Measurements from ENCODE around the gene RHNO1. TPM values are rescaled to one million over a fixed set of nuclear protein-coding genes. Genes with fewer than 3 reads are reported as not detected.

Gene RHNO1
- total and polyA plus RNA-seq, 2 of the 13 experiments (the other 11 are each of a cell fraction or from before 2014, with no cell fraction given): 27.2 to 49.6 TPM

- no peak for TF ChIP-seq SRSF4 (IDR thresholded peaks at IDR 0.05; ENCODE audit: low read depth, low read length, poor library complexity, severe bottlenecking)
- no peak for TF ChIP-seq SNAPC4 (CRISPR knock-in tag; IDR thresholded peaks at IDR 0.05)
- peak; percentile 70; the same call in 1 of the 2 replicates for TF ChIP-seq POGK (CRISPR knock-in tag; conservative IDR thresholded peaks at IDR 0.05)
- 0 out of 2 replicates have a peak, but pooled peaks have one; percentile 11 for TF ChIP-seq NR2F6 (IDR thresholded peaks at IDR 0.05)
- TF ChIP-seq NR2F6 (CRISPR knock-in tag; IDR thresholded peaks at IDR 0.05): no peak
- TF ChIP-seq ZMYM4 (CRISPR knock-in tag; IDR thresholded peaks at IDR 0.05): 0 out of 2 replicates have a peak, but pooled peaks have one; percentile 1
- TF ChIP-seq, protein P1, sequence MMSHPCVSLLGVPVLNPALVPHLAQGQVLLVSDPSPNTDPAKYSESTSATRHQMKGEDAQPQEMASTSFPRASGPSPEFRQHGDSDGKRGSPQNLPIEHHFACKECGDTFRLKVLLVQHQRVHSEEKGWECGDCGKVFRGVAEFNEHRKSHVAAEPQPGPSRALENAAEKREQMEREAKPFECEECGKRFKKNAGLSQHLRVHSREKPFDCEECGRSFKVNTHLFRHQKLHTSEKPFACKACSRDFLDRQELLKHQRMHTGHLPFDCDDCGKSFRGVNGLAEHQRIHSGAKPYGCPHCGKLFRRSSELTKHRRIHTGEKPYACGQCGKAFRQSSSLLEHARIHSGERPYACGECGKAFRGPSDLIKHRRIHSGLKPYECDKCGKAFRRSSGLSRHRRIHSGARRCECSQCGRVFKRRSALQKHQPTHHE (CRISPR knock-in tag; IDR thresholded peaks at IDR 0.05; ENCODE audit: borderline replicate concordance): no peak
- TF ChIP-seq CERS6 (CRISPR knock-in tag; IDR thresholded peaks at IDR 0.05): 0 out of 2 replicates have a peak, but pooled peaks have one; percentile 44
- TF ChIP-seq ZNF207 (IDR thresholded peaks at IDR 0.05; ENCODE audit: borderline replicate concordance): no peak
- TF ChIP-seq PLRG1 (conservative IDR thresholded peaks at IDR 0.05): no peak
- TF ChIP-seq SOX6 (IDR thresholded peaks at IDR 0.05): no peak
- no peak; the same call in 1 of the 2 replicates for TF ChIP-seq SOX6 (CRISPR knock-in tag; IDR thresholded peaks at IDR 0.05)
- peak; percentile 67 for TF ChIP-seq KDM2A (CRISPR knock-in tag; IDR thresholded peaks at IDR 0.05; ENCODE audit: borderline replicate concordance, low read depth)
- peak; percentile 38; the same call in 1 of the 2 replicates for TF ChIP-seq ZNF747 (CRISPR knock-in tag; IDR thresholded peaks at IDR 0.05; ENCODE audit: borderline replicate concordance)
- TF ChIP-seq KDM5A (IDR thresholded peaks at IDR 0.05; ENCODE audit: borderline replicate concordance, low read length): peak; percentile 6; the same call in 1 of the 2 replicates
- TF ChIP-seq, protein P2, sequence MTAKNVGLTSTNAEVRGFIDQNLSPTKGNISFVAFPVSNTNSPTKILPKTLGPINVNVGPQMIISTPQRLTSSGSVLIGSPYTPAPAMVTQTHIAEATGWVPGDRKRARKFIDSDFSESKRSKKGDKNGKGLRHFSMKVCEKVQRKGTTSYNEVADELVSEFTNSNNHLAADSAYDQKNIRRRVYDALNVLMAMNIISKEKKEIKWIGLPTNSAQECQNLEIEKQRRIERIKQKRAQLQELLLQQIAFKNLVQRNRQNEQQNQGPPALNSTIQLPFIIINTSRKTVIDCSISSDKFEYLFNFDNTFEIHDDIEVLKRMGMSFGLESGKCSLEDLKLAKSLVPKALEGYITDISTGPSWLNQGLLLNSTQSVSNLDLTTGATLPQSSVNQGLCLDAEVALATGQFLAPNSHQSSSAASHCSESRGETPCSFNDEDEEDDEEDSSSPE (CRISPR knock-in tag; IDR thresholded peaks at IDR 0.05): peak; percentile 99
- TF ChIP-seq PITX1 (CRISPR knock-in tag; IDR thresholded peaks at IDR 0.05): no peak; the same call in 1 of the 2 replicates
These were observed at the start of gene RHNO1, which contains the start of gene FOXM1 (continued) for GRCh38 chr12:2877047-2877952.
